ENCODE results near the gene TNC.
"Not testable (repeated sequence)": the region's sequence is repeated elsewhere in the genome, so short reads cannot be mapped to it uniquely, and the experiment has no call there.

Gene TNC

DNA sequence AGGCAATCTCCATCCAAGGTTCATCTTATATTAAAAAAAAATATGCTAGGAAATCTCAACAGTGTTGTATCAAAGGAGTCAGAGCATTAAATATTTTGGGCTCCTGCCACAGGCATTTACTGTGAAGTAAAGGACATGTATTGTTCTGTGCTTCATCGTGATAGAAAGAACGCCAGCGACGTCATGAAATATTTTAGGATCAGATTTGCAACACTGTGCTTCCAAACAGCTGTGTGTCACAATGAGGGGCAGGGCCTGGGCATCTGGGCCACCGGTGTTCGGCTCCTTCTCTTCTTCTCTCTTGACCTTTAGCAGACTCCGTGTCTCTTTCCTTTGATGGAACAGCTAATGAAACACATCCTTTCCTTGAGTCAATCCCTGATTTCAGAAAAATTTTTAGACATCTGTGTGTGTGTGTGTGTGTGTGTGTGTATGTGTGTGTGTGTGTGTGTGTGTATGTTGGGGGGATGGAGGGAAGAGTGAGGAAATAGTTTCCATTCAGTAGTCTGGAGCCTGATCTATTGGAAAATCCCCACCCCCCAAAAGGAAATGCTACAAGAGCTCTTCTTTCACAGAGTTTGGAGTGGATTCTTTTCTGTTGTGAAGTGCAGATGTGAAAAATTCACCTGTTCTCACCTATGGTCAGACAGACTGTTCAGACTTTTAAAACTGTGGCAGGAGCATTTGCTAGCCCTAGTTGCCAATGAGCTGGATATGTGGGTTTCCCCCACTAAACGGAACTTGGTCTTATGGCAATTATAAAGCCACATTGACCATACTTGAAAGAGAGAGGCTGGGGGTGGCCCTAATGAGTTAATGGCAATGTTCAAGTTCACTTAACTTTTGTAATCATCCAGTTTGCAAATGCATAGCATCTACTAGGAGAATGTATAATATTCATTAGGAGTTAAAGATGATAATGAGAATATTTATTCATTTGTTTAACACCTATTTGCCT, 18.1 kb upstream of the TNC start:
- TF ChIP-seq, protein P1, sequence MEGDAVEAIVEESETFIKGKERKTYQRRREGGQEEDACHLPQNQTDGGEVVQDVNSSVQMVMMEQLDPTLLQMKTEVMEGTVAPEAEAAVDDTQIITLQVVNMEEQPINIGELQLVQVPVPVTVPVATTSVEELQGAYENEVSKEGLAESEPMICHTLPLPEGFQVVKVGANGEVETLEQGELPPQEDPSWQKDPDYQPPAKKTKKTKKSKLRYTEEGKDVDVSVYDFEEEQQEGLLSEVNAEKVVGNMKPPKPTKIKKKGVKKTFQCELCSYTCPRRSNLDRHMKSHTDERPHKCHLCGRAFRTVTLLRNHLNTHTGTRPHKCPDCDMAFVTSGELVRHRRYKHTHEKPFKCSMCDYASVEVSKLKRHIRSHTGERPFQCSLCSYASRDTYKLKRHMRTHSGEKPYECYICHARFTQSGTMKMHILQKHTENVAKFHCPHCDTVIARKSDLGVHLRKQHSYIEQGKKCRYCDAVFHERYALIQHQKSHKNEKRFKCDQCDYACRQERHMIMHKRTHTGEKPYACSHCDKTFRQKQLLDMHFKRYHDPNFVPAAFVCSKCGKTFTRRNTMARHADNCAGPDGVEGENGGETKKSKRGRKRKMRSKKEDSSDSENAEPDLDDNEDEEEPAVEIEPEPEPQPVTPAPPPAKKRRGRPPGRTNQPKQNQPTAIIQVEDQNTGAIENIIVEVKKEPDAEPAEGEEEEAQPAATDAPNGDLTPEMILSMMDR (IDR thresholded peaks at IDR 0.05; ENCODE audit: borderline replicate concordance, insufficient read depth, low read depth, low read length): no peak
- no peak overlapping the region for H3K4me3 ChIP-seq (ENCODE audit: low read depth, low read length)

DNA sequence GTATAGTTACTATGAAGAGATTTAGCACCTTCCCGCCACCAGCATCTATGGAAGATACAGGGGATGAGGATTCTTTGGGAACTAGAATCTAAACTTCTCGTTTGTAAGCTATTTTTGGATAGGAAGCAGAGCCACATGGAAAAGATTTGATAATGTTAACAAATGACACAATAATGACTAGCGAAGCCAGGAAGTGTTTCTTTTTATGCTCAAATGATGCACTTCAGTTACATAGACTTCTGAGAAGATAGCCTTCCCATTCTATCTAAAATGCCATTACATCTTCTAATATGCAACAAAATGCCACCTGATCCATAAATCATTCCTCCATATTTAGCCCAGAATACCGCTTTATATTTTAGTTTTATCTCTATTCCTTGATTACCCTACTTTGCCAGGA, 17.0 kb upstream of the TNC start:
- no peak overlapping the region for H3K4me3 ChIP-seq (ENCODE audit: low read depth, low read length)
- TF ChIP-seq, protein P1 (IDR thresholded peaks at IDR 0.05; ENCODE audit: borderline replicate concordance, insufficient read depth, low read depth, low read length): no peak

DNA sequence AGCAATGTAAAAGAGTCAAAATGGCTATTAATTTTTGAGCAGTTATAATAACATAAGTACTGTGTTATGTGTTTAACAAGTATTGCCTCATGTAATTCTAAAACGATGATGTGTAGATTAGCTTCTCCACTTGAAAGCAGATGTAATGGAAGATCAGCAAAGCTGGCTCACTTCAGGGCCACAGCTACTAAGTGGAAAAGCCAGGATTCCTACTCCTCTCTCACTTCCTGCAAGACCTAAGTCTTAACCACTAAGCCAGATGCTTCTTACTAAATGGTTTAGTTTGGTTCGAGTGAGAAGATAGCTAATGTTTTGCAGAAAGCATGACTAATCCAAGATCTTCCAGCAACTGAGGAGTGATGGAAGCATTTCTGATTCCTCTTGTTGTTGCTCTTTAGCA, 15.7 kb upstream of the TNC start:
- TF ChIP-seq, protein P1 (IDR thresholded peaks at IDR 0.05; ENCODE audit: borderline replicate concordance, insufficient read depth, low read depth, low read length): no peak
- H3K4me3 ChIP-seq (ENCODE audit: low read depth, low read length): no peak overlapping the region

DNA sequence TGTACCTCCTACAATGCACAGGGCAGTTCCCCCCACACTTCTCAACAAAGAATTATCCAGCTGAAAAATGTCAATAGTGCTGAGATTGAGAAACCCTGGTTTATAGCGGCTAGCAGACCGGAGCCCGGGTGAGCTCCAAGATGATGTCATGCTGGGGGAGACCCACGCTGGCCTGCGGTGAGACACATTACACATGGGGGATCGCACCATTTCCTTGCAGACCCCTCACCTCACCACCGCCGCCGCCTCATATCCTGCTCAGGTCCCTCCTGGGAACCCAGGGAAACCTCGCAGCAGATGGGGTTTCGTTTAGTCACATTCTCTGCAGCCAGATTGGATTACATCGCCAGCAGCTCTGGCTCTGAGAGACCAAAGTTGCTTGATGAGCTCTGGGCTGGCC, 14.7 kb upstream of the TNC start:
- H3K4me3 ChIP-seq (ENCODE audit: low read depth, low read length): no peak overlapping the region
- TF ChIP-seq, protein P1 (IDR thresholded peaks at IDR 0.05; ENCODE audit: borderline replicate concordance, insufficient read depth, low read depth, low read length): no peak

DNA sequence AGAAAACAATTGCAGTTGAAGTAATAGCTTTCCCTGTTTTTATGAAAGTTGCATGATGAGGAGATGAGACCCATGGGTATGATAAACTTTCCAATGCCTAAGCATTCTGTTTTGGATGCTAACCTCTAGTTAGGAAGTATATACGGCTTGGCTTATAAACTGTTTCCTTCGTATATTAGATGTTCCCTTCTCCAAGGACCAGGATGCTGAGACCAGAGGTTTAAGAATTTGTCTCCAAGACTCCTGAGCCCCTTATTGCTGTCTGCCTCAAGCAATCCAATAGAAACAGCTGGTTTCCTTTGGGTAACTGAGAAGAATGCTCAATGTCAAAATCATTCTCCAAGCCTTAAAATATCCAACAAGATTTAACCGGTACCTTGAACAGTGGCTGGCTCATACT, 12.2 kb upstream of the TNC start:
- no peak overlapping the region for H3K4me3 ChIP-seq (ENCODE audit: low read depth, low read length)
- TF ChIP-seq, protein P1 (IDR thresholded peaks at IDR 0.05; ENCODE audit: borderline replicate concordance, insufficient read depth, low read depth, low read length): no peak

DNA sequence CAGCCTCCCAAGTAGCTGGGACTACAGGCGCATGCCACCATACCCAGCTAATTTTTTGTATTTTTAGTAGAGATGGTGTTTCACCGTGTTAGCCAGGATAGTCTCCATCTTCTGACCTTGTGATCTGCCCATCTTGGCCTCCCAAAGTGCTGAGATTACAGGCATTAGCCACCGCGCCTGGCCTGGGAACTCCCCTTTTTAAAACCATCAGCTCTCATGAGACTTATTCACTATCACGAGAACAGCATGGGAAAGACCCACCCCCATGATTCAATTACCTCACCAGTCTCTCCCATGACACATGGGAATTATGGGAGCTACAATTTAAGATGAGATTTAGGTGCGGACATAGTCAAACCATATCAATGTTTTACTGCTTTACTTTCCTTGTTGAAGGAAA, 10.8 kb upstream of the TNC start:
- not testable (repeated sequence) for H3K4me3 ChIP-seq (ENCODE audit: low read depth, low read length)

DNA sequence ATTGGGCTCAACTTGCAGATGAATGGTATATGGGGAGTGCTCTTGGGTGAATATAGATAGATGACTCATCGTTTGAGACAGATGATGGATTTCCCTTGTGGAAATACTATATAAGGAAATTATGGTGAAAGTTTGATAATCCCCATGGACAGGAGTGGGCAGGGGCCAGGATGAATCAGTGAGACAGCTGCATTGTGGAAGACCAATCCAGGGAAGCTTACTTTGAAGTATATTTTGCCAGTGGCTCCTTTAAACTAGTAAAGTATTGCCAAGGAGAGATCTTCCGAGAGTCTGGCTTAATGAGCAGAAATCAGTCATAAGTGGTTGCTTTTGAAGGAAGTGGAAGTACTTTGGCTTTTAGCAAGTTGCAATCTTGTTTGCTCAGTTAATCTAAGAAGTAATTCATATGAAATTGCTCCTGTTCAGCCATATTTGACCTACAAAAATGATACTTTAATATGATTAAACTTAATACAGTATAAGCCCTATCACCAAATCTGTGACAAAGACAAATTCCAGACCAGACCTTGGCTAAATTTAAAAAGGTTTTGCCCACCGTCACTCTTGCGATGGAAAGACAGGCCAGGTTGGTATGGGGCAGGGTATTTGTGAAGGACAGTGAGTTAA, 9.3 kb upstream of the TNC start:
- no peak overlapping the region for H3K4me3 ChIP-seq (ENCODE audit: low read depth, low read length)
- TF ChIP-seq, protein P1 (IDR thresholded peaks at IDR 0.05; ENCODE audit: borderline replicate concordance, insufficient read depth, low read depth, low read length): no peak
